Vagina (tissue), 2 donors: ENCODE measurements around the gene AXIN1. TPM values are rescaled to one million over a fixed set of nuclear protein-coding genes. Genes with fewer than 3 reads are reported as not detected.
"Not testable (repeated sequence)": the region's sequence is repeated elsewhere in the genome, so short reads cannot be mapped to it uniquely, and the experiment has no call there.

ENCODE experiments used
- DNase-seq, 2 donors: peaks; one replicate each; pipeline ENCODE4 v3.0.0-alpha.2; 2017; ENCODE audit errors: extremely low spot score in 2 of 2
- H3K27ac ChIP-seq: fragments of 200-600 bp; sonication (generic); one replicate; pipeline ENCODE4 v1.5.1; 2019
- H3K27me3 ChIP-seq: fragments of 200-600 bp; sonication (generic); one replicate; pipeline ENCODE4 v1.5.1; 2019
- H3K36me3 ChIP-seq, 2 donors: fragments of 200-600 bp; sonication (generic); one replicate each; pipeline ENCODE4 v1.5.1; 2017 to 2019
- H3K4me1 ChIP-seq: fragments of 200-600 bp; sonication (generic); one replicate; pipeline ENCODE4 v1.5.1; 2019
- H3K4me3 ChIP-seq, 2 donors: fragments of 200-600 bp; sonication (generic); 1 replicate in 1 of 2; 2 replicates in 1 of 2; pipeline ENCODE4 v1.5.1; 2016 to 2019
- H3K9me3 ChIP-seq: fragments of 200-600 bp; sonication (generic); one replicate; pipeline ENCODE4 v1.5.1; 2019
- CTCF ChIP-seq, 3 experiments: fragments of 450-650 bp in 2 of 3; fragments of 200-600 bp in 1 of 3; sonication (generic) in 1 of 3; IDR thresholded peaks; one replicate each; pipeline ENCODE4 v1.5.1; 2017 to 2019; ENCODE audit warnings: antibody characterized with exemption in 3 of 3, mild to moderate bottlenecking in 2 of 3, moderate library complexity in 2 of 3
- POLR2A ChIP-seq, 2 donors: fragments of 450-650 bp; IDR thresholded peaks; one replicate each; pipeline ENCODE4 v1.6.1; 2017; ENCODE audit warnings: antibody characterized with exemption in 2 of 2, mild to moderate bottlenecking in 2 of 2, moderate library complexity in 2 of 2
- POLR2AphosphoS5 ChIP-seq, 2 donors: sonication (generic); formaldehyde crosslinking; IDR thresholded peaks; one replicate each; pipeline ENCODE4 v1.9.0; 2017; ENCODE audit warnings: antibody characterized with exemption in 2 of 2, mild to moderate bottlenecking in 2 of 2, low read depth in 1 of 2; ENCODE audit not compliant: insufficient read depth in 1 of 2
- intact Hi-C: fragments of 100-400 bp; cut with DNase I; formaldehyde crosslinking; loops from one replicate; pipeline ENCODE4 v1.15.1; 2023
- total RNA-seq: library from RNA; depleted of rRNA; stranded (reverse); fragments of >200 nt; gene quantifications from one replicate; pipeline ENCODE4 v1.2.3, GENCODE V29; 2016

The AXIN1 gene
- total RNA-seq, 1 donor from 2014 or later: 16.9 TPM

GRCh38 chr16:350203-350602 is 2.3 kb downstream of the AXIN1 start:
- intact Hi-C loops: no loop called here

GRCh38 chr16:349211-349610 is 3.3 kb downstream of the AXIN1 start:
- H3K27ac ChIP-seq: no peak overlapping the region
- intact Hi-C loops: no loop called here
- DNase-seq: no peak
- no peaks in the 10 kb centered on the region for H3K27me3 ChIP-seq
- H3K9me3 ChIP-seq: no peaks in the 10 kb centered on the region
- no peak overlapping the region for H3K4me3 ChIP-seq
- peaks cover 27% of the 10 kb centered on the region for H3K4me1 ChIP-seq
- peaks cover 0 to 20% of the 10 kb centered on the region in 2 donors for H3K36me3 ChIP-seq
- no peak for TF ChIP-seq POLR2A (IDR thresholded peaks at IDR 0.05)
- TF ChIP-seq POLR2AphosphoS5 (IDR thresholded peaks at IDR 0.05; ENCODE audit: insufficient read depth in 1 of 2, low read depth in 1 of 2): no peak
- TF ChIP-seq CTCF (IDR thresholded peaks at IDR 0.05): no peak

More at GRCh38 chr16:350203-350602, 2.3 kb downstream of the AXIN1 start:
- peaks cover 27% of the 10 kb centered on the region for H3K4me1 ChIP-seq
- no peak for TF ChIP-seq POLR2AphosphoS5 (IDR thresholded peaks at IDR 0.05; ENCODE audit: insufficient read depth in 1 of 2, low read depth in 1 of 2)
- no peak for TF ChIP-seq POLR2A (IDR thresholded peaks at IDR 0.05)
- no peak for TF ChIP-seq CTCF (IDR thresholded peaks at IDR 0.05)
- H3K4me3 ChIP-seq: no peak overlapping the region
- H3K27me3 ChIP-seq: no peaks in the 10 kb centered on the region
- H3K27ac ChIP-seq: no peak overlapping the region
- DNase-seq: no peak
- H3K9me3 ChIP-seq: no peaks in the 10 kb centered on the region
- peaks cover 0 to 13% of the 10 kb centered on the region in 2 donors for H3K36me3 ChIP-seq

GRCh38 chr16:348495-348894 is 4.0 kb downstream of the AXIN1 start:
- H3K27me3 ChIP-seq, intact Hi-C loops, DNase-seq, H3K9me3 ChIP-seq, H3K4me3 ChIP-seq, H3K27ac ChIP-seq: not testable (repeated sequence)
- peaks cover 22% of the 10 kb centered on the region for H3K4me1 ChIP-seq
- peaks cover 0 to 27% of the 10 kb centered on the region in 2 donors for H3K36me3 ChIP-seq

- intact Hi-C loops: no loop called here
Observed at GRCh38 chr16:347203-347602, 5.3 kb downstream of the AXIN1 start.

GRCh38 chr16:346587-346986 is 5.9 kb downstream of the AXIN1 start:
- H3K36me3 ChIP-seq: peaks cover 0 to 27% of the 10 kb centered on the region in 2 donors

More at GRCh38 chr16:347203-347602, 5.3 kb downstream of the AXIN1 start:
- Histone ChIP-seq H3K27ac (no peak overlapping the region), H3K27me3 (no peaks in the 10 kb centered on the region), H3K36me3 (peaks cover 0 to 27% of the 10 kb centered on the region in 2 donors), H3K9me3 (no peaks in the 10 kb centered on the region), H3K4me1 (peaks cover 17% of the 10 kb centered on the region), H3K4me3 (no peak overlapping the region)
- DNase-seq: no peak
- TF ChIP-seq POLR2AphosphoS5 (IDR thresholded peaks at IDR 0.05; ENCODE audit: insufficient read depth in 1 of 2, low read depth in 1 of 2): no peak
- TF ChIP-seq POLR2A (IDR thresholded peaks at IDR 0.05): no peak
- TF ChIP-seq CTCF (IDR thresholded peaks at IDR 0.05): no peak

More at GRCh38 chr16:346587-346986, 5.9 kb downstream of the AXIN1 start:
- intact Hi-C loops: no loop called here
- Histone ChIP-seq H3K4me3 (no peak overlapping the region), H3K9me3 (no peaks in the 10 kb centered on the region), H3K4me1 (peaks cover 15% of the 10 kb centered on the region), H3K27me3 (no peaks in the 10 kb centered on the region), H3K27ac (no peak overlapping the region)
- no peak for DNase-seq
- TF ChIP-seq POLR2AphosphoS5 (IDR thresholded peaks at IDR 0.05; ENCODE audit: insufficient read depth in 1 of 2, low read depth in 1 of 2) (no peak), CTCF (IDR thresholded peaks at IDR 0.05) (no peak), POLR2A (IDR thresholded peaks at IDR 0.05) (no peak)
